Caco-2 (cell line): ENCODE measurements around the gene ATP6V0D1. TPM values are rescaled to one million over a fixed set of nuclear protein-coding genes. Genes with fewer than 3 reads are reported as not detected.
"Not testable (repeated sequence)": the region's sequence is repeated elsewhere in the genome, so short reads cannot be mapped to it uniquely, and the experiment has no call there.

ENCODE experiments used
- BruUV-seq: library from RNA; stranded (reverse); fragments of 400-500 nt; replicated peaks from 2 replicates; lab custom pipeline; 2021; lab: Mats Ljungman, UMichigan
- CTCF ChIA-PET: fragments of 300-600 bp; sonication (Branson Sonifier 250); formaldehyde crosslinking; loops from one replicate; lab custom pipeline; 2022; ENCODE audit warnings: antibody characterized with exemption; lab: Charles Lee
- POLR2A ChIA-PET: fragments of 300-600 bp; sonication (Branson Sonifier 250); formaldehyde crosslinking; loops from one replicate; lab custom pipeline; 2022; ENCODE audit warnings: antibody characterized with exemption; lab: Charles Lee
- DNase-seq, 2 experiments: peaks; one replicate each; pipeline versions ENCODE4 v3.0.0 to v3.0.0-alpha.2; 2020 to 2022
- H3K27me3 ChIP-seq: replicated peaks from 2 replicates; pipeline ENCODE4 v1.6.0; 2011; ENCODE audit warnings: low read length; ENCODE audit not compliant: control insufficient read depth, insufficient read depth
- H3K36me3 ChIP-seq: 2 replicates; pipeline ENCODE4 v1.5.1; 2011; ENCODE audit warnings: low read length; ENCODE audit not compliant: control insufficient read depth, insufficient read depth
- H3K4me1 ChIP-seq: fragments of 250-450 bp; sonication (Bioruptor Pico); 2 replicates; pipeline ENCODE4 v1.5.1; 2020; ENCODE audit warnings: mild to moderate bottlenecking
- H3K4me3 ChIP-seq: 2 replicates; pipeline ENCODE4 v1.5.1; 2011; ENCODE audit warnings: low read depth, mild to moderate bottlenecking, control low read depth, low read length
- H3K9me3 ChIP-seq: fragments of 250-450 bp; sonication (Bioruptor Pico); 2 replicates; pipeline ENCODE4 v1.5.1; 2020; ENCODE audit warnings: mild to moderate bottlenecking, moderate library complexity
- H3K27ac Mint-ChIP-seq: one replicate; pipeline ENCODE4 v1.8.0; 2022; ENCODE audit warnings: mixed read lengths; ENCODE audit not compliant: unreplicated experiment
- H3K27me3 Mint-ChIP-seq: one replicate; pipeline ENCODE4 v1.8.0; 2022; ENCODE audit warnings: mixed read lengths; ENCODE audit not compliant: insufficient read depth, unreplicated experiment
- H3K36me3 Mint-ChIP-seq: one replicate; pipeline ENCODE4 v1.8.0; 2022; ENCODE audit warnings: mild to moderate bottlenecking, mixed read lengths; ENCODE audit not compliant: insufficient read depth, unreplicated experiment
- H3K4me1 Mint-ChIP-seq: one replicate; pipeline ENCODE4 v1.8.0; 2022; ENCODE audit warnings: low read depth, mixed read lengths; ENCODE audit not compliant: unreplicated experiment
- H3K4me3 Mint-ChIP-seq: one replicate; pipeline ENCODE4 v1.8.0; 2022; ENCODE audit warnings: mild to moderate bottlenecking, moderate library complexity, mixed read lengths; ENCODE audit not compliant: unreplicated experiment
- H3K9me3 Mint-ChIP-seq: one replicate; pipeline ENCODE4 v1.8.0; 2022; ENCODE audit warnings: mixed read lengths; ENCODE audit not compliant: unreplicated experiment
- CTCF ChIP-seq, 2 experiments: fragments of 200-600 bp in 1 of 2; IDR thresholded peaks; 1 replicate in 1 of 2; 2 replicates in 1 of 2; pipeline versions ENCODE4 v1.5.1 to v1.8.0; 2011 to 2022; ENCODE audit warnings: antibody characterized with exemption in 1 of 2, control low read depth in 1 of 2, inconsistent platforms in 1 of 2, low read depth in 1 of 2, low read length in 1 of 2, mild to moderate bottlenecking in 1 of 2, moderate library complexity in 1 of 2; ENCODE audit not compliant: insufficient read depth in 1 of 2, severe bottlenecking in 1 of 2, unreplicated experiment in 1 of 2
- intact Hi-C: fragments of 100-400 bp; cut with micrococcal nuclease; formaldehyde crosslinking; loops from one replicate; pipeline ENCODE4 v1.10.0; 2022; ENCODE audit not compliant: unreplicated experiment
- total RNA-seq: library from RNA; stranded (reverse); gene quantifications from 2 replicates; pipeline ENCODE4 v1.2.3, GENCODE V29; 2022

ATP6V0D1 gene
- total RNA-seq, 1 experiment from 2014 or later: 110 TPM

GRCh38 chr16:67514382-67514828 lies 33.4 kb upstream of the ATP6V0D1 start:
- peak; percentile 84 to 87 for DNase-seq
- ChIA-PET POLR2A (interaction anchor here (0.7 to 1.3 kb wide), 2 partner anchors 34 to 141 kb away, joined by 3 to 4 read pairs; partner anchors contain the start of gene ATP6V0D1), CTCF (interaction anchor here (0.6 to 2.2 kb wide), 23 partner anchors 10 to 560 kb away, joined by 3 to 49 read pairs (median 4); partner anchors contain the start of genes ACD, ATP6V0D1, C16orf86 and CTCF)
- H3K36me3 ChIP-seq: no peaks in the 10 kb centered on the region
- peak overlapping the region; percentile 34 for H3K27ac Mint-ChIP-seq
- intact Hi-C loops: loop anchor here (1.0 kb wide), 2 partner anchors 20 to 33 kb away; partner anchors contain the start of gene ATP6V0D1
- no peaks in the 10 kb centered on the region for H3K27me3 Mint-ChIP-seq
- no TSS peak for BruUV-seq
- H3K27me3 ChIP-seq: no peaks in the 10 kb centered on the region
- H3K4me3 Mint-ChIP-seq: no peak overlapping the region
- no peaks in the 10 kb centered on the region for H3K4me1 ChIP-seq
- H3K4me1 Mint-ChIP-seq: peaks cover 6% of the 10 kb centered on the region
- H3K36me3 Mint-ChIP-seq: no peaks in the 10 kb centered on the region
- H3K9me3 ChIP-seq: no peaks in the 10 kb centered on the region
- H3K4me3 ChIP-seq: no peak overlapping the region
- peak; percentile 79 to 90 for TF ChIP-seq CTCF (IDR thresholded peaks at IDR 0.05; ENCODE audit: insufficient read depth in 1 of 2, low read depth in 1 of 2, low read length in 1 of 2, severe bottlenecking in 1 of 2, unreplicated experiment in 1 of 2)
- H3K9me3 Mint-ChIP-seq: no peaks in the 10 kb centered on the region

GRCh38 chr16:67513892-67514291 lies 32.9 kb upstream of the ATP6V0D1 start:
- not testable (repeated sequence) for H3K4me3 Mint-ChIP-seq, H3K4me3 ChIP-seq, H3K9me3 Mint-ChIP-seq, BruUV-seq, H3K36me3 Mint-ChIP-seq, H3K27me3 Mint-ChIP-seq, H3K27ac Mint-ChIP-seq, H3K36me3 ChIP-seq, H3K9me3 ChIP-seq, H3K4me1 Mint-ChIP-seq, H3K4me1 ChIP-seq, DNase-seq, H3K27me3 ChIP-seq
- intact Hi-C loops: loop anchor here (1.0 kb wide), 2 partner anchors 20 to 33 kb away; partner anchors contain the start of gene ATP6V0D1
- ChIA-PET CTCF (interaction anchor here (0.6 to 2.2 kb wide), 24 partner anchors 9 to 559 kb away, joined by 3 to 49 read pairs (median 4); partner anchors contain the start of genes ACD, ATP6V0D1, C16orf86 and CTCF), POLR2A (interaction anchor here (1.3 kb wide), 1 partner anchor 33 kb away, joined by 4 read pairs; the partner anchor contains the start of gene ATP6V0D1)
- TF ChIP-seq CTCF (IDR thresholded peaks at IDR 0.05; ENCODE audit: insufficient read depth in 1 of 2, low read depth in 1 of 2, low read length in 1 of 2, severe bottlenecking in 1 of 2, unreplicated experiment in 1 of 2): peak in 1 of 2 experiments; percentile 1

GRCh38 chr16:67509016-67509415 lies 28.1 kb upstream of the ATP6V0D1 start:
- intact Hi-C loops: no loop called here
- Mint-ChIP-seq H3K36me3 (no peaks in the 10 kb centered on the region), H3K27ac (no peak overlapping the region), H3K9me3 (no peaks in the 10 kb centered on the region), H3K27me3 (no peaks in the 10 kb centered on the region), H3K4me1 (no peaks in the 10 kb centered on the region), H3K4me3 (no peak overlapping the region)
- Histone ChIP-seq H3K9me3 (no peaks in the 10 kb centered on the region), H3K27me3 (no peaks in the 10 kb centered on the region), H3K4me1 (no peaks in the 10 kb centered on the region), H3K36me3 (no peaks in the 10 kb centered on the region), H3K4me3 (no peak overlapping the region)
- ChIA-PET POLR2A (no interaction called here), CTCF (no interaction called here)
- BruUV-seq: no TSS peak
- DNase-seq: no peak
- no peak for TF ChIP-seq CTCF (IDR thresholded peaks at IDR 0.05; ENCODE audit: insufficient read depth in 1 of 2, low read depth in 1 of 2, low read length in 1 of 2, severe bottlenecking in 1 of 2, unreplicated experiment in 1 of 2)
